ENCODE measurements around the gene NDFIP2. TPM values are rescaled to one million over a fixed set of nuclear protein-coding genes. Genes with fewer than 3 reads are reported as not detected.

Gene NDFIP2
- polyA plus RNA-seq, 1 of the 3 experiments (the other 2 are of a cell fraction) = 21.4 TPM

DNA sequence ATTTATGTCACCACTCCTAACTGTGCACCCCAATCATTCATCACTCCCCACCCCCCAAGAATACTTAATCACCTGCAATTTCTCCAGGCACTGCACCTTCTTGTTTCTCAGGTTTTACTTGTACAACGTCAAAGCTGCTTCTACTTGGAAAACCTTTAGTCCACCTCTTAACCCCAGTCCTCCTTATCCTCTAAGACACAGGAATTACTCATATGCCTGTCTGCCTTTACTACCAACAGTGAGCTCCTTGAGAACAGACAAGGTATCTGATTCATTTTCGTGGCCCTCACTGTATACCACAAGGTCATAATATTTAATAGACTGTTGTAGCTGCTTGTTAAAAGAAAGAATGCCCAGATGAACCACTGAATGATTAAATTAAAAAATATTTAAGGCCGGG lies 21.0 kb upstream of the NDFIP2 start (continued):
- TF ChIP-seq TCF12 (IDR thresholded peaks at IDR 0.05) = no peak
- no peak for TF ChIP-seq RFX5 (IDR thresholded peaks at IDR 0.05; ENCODE audit: low read length)
- TF ChIP-seq CHD2 (IDR thresholded peaks at IDR 0.05; ENCODE audit: low read length, partially characterized antibody) = no peak
- no peak for TF ChIP-seq TAF1 (IDR thresholded peaks at IDR 0.05; ENCODE audit: borderline replicate concordance, low read depth, low read length)
- no peak for TF ChIP-seq PBX3 (IDR thresholded peaks at IDR 0.05)
- TF ChIP-seq JUND (IDR thresholded peaks at IDR 0.05) = no peak
- no peak for TF ChIP-seq EZH2phosphoT487 (IDR thresholded peaks at IDR 0.05; ENCODE audit: borderline replicate concordance, low read depth)
- TF ChIP-seq, protein P1, sequence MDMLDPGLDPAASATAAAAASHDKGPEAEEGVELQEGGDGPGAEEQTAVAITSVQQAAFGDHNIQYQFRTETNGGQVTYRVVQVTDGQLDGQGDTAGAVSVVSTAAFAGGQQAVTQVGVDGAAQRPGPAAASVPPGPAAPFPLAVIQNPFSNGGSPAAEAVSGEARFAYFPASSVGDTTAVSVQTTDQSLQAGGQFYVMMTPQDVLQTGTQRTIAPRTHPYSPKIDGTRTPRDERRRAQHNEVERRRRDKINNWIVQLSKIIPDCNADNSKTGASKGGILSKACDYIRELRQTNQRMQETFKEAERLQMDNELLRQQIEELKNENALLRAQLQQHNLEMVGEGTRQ (IDR thresholded peaks at IDR 0.05; ENCODE audit: borderline replicate concordance, low read depth, low read length) = no peak
- no peak for TF ChIP-seq NFIC (IDR thresholded peaks at IDR 0.05; ENCODE audit: borderline replicate concordance)
- TF ChIP-seq, protein P2, sequence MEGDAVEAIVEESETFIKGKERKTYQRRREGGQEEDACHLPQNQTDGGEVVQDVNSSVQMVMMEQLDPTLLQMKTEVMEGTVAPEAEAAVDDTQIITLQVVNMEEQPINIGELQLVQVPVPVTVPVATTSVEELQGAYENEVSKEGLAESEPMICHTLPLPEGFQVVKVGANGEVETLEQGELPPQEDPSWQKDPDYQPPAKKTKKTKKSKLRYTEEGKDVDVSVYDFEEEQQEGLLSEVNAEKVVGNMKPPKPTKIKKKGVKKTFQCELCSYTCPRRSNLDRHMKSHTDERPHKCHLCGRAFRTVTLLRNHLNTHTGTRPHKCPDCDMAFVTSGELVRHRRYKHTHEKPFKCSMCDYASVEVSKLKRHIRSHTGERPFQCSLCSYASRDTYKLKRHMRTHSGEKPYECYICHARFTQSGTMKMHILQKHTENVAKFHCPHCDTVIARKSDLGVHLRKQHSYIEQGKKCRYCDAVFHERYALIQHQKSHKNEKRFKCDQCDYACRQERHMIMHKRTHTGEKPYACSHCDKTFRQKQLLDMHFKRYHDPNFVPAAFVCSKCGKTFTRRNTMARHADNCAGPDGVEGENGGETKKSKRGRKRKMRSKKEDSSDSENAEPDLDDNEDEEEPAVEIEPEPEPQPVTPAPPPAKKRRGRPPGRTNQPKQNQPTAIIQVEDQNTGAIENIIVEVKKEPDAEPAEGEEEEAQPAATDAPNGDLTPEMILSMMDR (IDR thresholded peaks at IDR 0.05) = no peak

DNA sequence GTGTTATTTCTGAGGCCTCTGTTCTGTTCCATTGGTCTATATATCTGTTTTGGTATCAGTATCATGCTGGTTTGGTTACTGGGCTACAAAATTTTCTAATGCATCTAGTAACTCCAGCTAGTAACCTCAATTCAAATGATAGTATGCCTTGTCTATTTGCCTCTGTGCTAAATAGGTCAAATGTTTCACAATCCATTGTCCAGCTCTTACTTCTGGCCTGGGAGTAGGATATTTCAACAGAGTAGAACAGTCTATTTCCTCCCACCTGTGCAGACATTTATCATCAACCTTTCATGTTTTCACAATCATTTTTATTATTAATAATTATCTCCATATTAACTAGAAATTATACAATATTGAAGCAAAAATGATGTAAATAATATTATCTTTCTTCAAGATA lies 18.1 kb upstream of the NDFIP2 start:
- ChIA-PET CTCF (interaction anchor here (0.7 kb wide), 1 partner anchor 637 kb away, joined by 3 read pairs; no protein-coding TSS in a partner anchor), POLR2A (no interaction called here)
- Histone ChIP-seq H4K20me1 (ENCODE audit: insufficient read depth) (no peaks in the 10 kb centered on the region), H3K79me2 (ENCODE audit: insufficient read depth) (no peaks in the 10 kb centered on the region), H3K4me2 (no peak overlapping the region), H3F3A (replicated peaks; ENCODE audit: insufficient read depth) (no peaks in the 10 kb centered on the region), H3K27me3 (ENCODE audit: insufficient read depth) (no peaks in the 10 kb centered on the region), H3K4me3 (ENCODE audit: low read depth in 2 of 2, low read length in 1 of 2) (no peak overlapping the region), H3K9me3 (no peaks in the 10 kb centered on the region), H3K27ac (ENCODE audit: low read depth in 2 of 2, low read length in 1 of 2) (no peak overlapping the region), H3K9ac (no peak overlapping the region), H3K9me2 (no peaks in the 10 kb centered on the region), H3K36me3 (replicated peaks in 1 of 2; ENCODE audit: control insufficient read depth in 1 of 2, insufficient read depth in 2 of 2, low read length in 1 of 2) (no peaks in the 10 kb centered on the region), H3K4me1 (ENCODE audit: control insufficient read depth in 1 of 2, insufficient read depth in 2 of 2, low read depth in 1 of 2, low read length in 1 of 2) (no peaks in the 10 kb centered on the region), H2AFZ (ENCODE audit: low read depth) (no peak overlapping the region)
- DNase-seq = no peak
- no peak for TF ChIP-seq TCF12 (IDR thresholded peaks at IDR 0.05)
- no peak for TF ChIP-seq RAD21 (IDR thresholded peaks at IDR 0.05; ENCODE audit: low read length)
- no peak for TF ChIP-seq JUND (IDR thresholded peaks at IDR 0.05)
- no peak for TF ChIP-seq EP300 (IDR thresholded peaks at IDR 0.05; ENCODE audit: borderline replicate concordance in 1 of 2, low read depth in 1 of 2, low read length in 1 of 2)
- no peak for TF ChIP-seq PBX3 (IDR thresholded peaks at IDR 0.05)
- TF ChIP-seq NRF1 (IDR thresholded peaks at IDR 0.05; ENCODE audit: low read depth, low read length) = no peak
- TF ChIP-seq SIN3A (IDR thresholded peaks at IDR 0.05; ENCODE audit: borderline replicate concordance, low read depth, low read length) = no peak
- TF ChIP-seq, protein P3, sequence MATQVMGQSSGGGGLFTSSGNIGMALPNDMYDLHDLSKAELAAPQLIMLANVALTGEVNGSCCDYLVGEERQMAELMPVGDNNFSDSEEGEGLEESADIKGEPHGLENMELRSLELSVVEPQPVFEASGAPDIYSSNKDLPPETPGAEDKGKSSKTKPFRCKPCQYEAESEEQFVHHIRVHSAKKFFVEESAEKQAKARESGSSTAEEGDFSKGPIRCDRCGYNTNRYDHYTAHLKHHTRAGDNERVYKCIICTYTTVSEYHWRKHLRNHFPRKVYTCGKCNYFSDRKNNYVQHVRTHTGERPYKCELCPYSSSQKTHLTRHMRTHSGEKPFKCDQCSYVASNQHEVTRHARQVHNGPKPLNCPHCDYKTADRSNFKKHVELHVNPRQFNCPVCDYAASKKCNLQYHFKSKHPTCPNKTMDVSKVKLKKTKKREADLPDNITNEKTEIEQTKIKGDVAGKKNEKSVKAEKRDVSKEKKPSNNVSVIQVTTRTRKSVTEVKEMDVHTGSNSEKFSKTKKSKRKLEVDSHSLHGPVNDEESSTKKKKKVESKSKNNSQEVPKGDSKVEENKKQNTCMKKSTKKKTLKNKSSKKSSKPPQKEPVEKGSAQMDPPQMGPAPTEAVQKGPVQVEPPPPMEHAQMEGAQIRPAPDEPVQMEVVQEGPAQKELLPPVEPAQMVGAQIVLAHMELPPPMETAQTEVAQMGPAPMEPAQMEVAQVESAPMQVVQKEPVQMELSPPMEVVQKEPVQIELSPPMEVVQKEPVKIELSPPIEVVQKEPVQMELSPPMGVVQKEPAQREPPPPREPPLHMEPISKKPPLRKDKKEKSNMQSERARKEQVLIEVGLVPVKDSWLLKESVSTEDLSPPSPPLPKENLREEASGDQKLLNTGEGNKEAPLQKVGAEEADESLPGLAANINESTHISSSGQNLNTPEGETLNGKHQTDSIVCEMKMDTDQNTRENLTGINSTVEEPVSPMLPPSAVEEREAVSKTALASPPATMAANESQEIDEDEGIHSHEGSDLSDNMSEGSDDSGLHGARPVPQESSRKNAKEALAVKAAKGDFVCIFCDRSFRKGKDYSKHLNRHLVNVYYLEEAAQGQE (IDR thresholded peaks at IDR 0.05; ENCODE audit: low read depth, low read length) = no peak
- TF ChIP-seq, protein P4, sequence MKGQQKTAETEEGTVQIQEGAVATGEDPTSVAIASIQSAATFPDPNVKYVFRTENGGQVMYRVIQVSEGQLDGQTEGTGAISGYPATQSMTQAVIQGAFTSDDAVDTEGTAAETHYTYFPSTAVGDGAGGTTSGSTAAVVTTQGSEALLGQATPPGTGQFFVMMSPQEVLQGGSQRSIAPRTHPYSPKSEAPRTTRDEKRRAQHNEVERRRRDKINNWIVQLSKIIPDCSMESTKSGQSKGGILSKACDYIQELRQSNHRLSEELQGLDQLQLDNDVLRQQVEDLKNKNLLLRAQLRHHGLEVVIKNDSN (IDR thresholded peaks at IDR 0.05; ENCODE audit: borderline replicate concordance, low read depth) = no peak
- TF ChIP-seq, protein P2 (IDR thresholded peaks at IDR 0.05) = no peak
- TF ChIP-seq TAF1 (IDR thresholded peaks at IDR 0.05; ENCODE audit: borderline replicate concordance, low read depth, low read length) = no peak
- TF ChIP-seq FOXJ3 (CRISPR knock-in tag; IDR thresholded peaks at IDR 0.05) = no peak
- no peak for TF ChIP-seq GABPA (IDR thresholded peaks at IDR 0.05; ENCODE audit: low read depth)
- no peak for TF ChIP-seq NFIC (IDR thresholded peaks at IDR 0.05; ENCODE audit: borderline replicate concordance)
